ENCODE results near the gene PARD3B.

Gene PARD3B

GRCh38 chr2:204790076-204790475 lies 244.8 kb downstream of the PARD3B start:
- Histone ChIP-seq H3K36me3 (ENCODE audit: low read length) (no peaks in the 10 kb centered on the region), H3K27ac (ENCODE audit: low read depth, low read length) (no peak overlapping the region), H3K4me2 (ENCODE audit: low read depth, low read length, poor library complexity, severe bottlenecking) (no peak overlapping the region), H3K27me3 (ENCODE audit: low read length) (no peaks in the 10 kb centered on the region), H3K9ac (ENCODE audit: low read length) (no peak overlapping the region), H2AFZ (ENCODE audit: low read depth, low read length, severe bottlenecking) (no peak overlapping the region), H4K20me1 (ENCODE audit: low read depth, low read length) (no peaks in the 10 kb centered on the region), H3K79me2 (ENCODE audit: insufficient read depth, low read length) (no peaks in the 10 kb centered on the region), H3K4me3 (ENCODE audit: insufficient read depth, low read length, poor library complexity, severe bottlenecking) (no peak overlapping the region), H3F3A (ENCODE audit: insufficient read depth) (no peaks in the 10 kb centered on the region), H3K9me2 (replicated peaks; ENCODE audit: insufficient read depth, low read length) (no peaks in the 10 kb centered on the region), H3K9me3 (ENCODE audit: insufficient read depth, low read length) (no peaks in the 10 kb centered on the region)
- no peak for TF ChIP-seq EZH2phosphoT487 (conservative IDR thresholded peaks at IDR 0.05; ENCODE audit: low read length)
- TF ChIP-seq CTCF (IDR thresholded peaks at IDR 0.05; ENCODE audit: insufficient read depth, low read length, poor library complexity, severe bottlenecking), result no peak

DNA sequence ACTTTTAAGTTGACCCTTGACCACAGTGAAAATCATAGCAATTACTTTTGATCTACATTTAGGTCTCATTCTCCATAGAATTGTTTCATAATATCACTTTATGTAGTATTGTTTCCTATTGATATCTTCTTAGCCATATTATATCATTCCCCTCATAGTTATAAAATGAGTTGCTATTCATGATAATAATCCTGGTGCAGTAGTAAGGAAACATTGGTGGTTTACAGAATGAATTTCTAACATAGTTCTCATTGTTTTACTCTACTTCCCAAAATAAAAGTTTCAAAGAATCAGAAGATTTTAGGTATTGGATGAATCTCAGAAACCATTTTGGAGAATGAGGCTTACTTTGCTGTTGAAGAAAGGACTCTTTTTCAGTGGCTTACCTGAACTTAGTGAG lies 246.0 kb downstream of the PARD3B start:
- TF ChIP-seq EZH2phosphoT487 (conservative IDR thresholded peaks at IDR 0.05; ENCODE audit: low read length), result no peak
- TF ChIP-seq CTCF (IDR thresholded peaks at IDR 0.05; ENCODE audit: insufficient read depth, low read length, poor library complexity, severe bottlenecking), result no peak
- Histone ChIP-seq H3K27ac (ENCODE audit: low read depth, low read length) (no peak overlapping the region), H3F3A (ENCODE audit: insufficient read depth) (no peaks in the 10 kb centered on the region), H2AFZ (ENCODE audit: low read depth, low read length, severe bottlenecking) (no peak overlapping the region), H3K36me3 (ENCODE audit: low read length) (no peaks in the 10 kb centered on the region), H3K79me2 (ENCODE audit: insufficient read depth, low read length) (no peaks in the 10 kb centered on the region), H3K27me3 (ENCODE audit: low read length) (no peaks in the 10 kb centered on the region), H4K20me1 (ENCODE audit: low read depth, low read length) (no peaks in the 10 kb centered on the region), H3K9ac (ENCODE audit: low read length) (no peak overlapping the region), H3K4me2 (ENCODE audit: low read depth, low read length, poor library complexity, severe bottlenecking) (no peak overlapping the region), H3K9me3 (ENCODE audit: insufficient read depth, low read length) (no peaks in the 10 kb centered on the region), H3K9me2 (replicated peaks; ENCODE audit: insufficient read depth, low read length) (no peaks in the 10 kb centered on the region), H3K4me3 (ENCODE audit: insufficient read depth, low read length, poor library complexity, severe bottlenecking) (no peak overlapping the region)

DNA sequence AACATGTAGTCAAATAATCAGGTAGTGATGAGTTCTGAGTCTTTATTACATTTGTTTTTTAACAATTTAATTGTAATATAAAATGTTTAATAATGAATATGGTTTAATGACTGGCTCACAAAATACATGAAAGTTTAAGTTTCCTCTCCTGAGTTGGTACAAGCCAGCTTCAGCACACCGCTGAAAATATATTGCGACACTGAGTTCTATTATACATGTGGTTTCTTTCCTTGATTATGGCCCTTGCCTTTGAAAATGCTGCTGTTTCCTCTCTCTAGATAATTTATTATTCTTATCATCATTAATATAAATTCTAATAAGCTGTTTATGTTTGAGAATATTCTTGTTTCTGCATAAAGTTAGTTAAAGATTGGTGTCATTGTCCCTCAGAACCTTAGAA lies 249.3 kb downstream of the PARD3B start:
- no peak overlapping the region for H3K27ac ChIP-seq (ENCODE audit: low read depth, low read length)
- H3K9me3 ChIP-seq (ENCODE audit: insufficient read depth, low read length), result no peaks in the 10 kb centered on the region
- H3K36me3 ChIP-seq (ENCODE audit: low read length), result no peaks in the 10 kb centered on the region
- TF ChIP-seq CTCF (IDR thresholded peaks at IDR 0.05; ENCODE audit: insufficient read depth, low read length, poor library complexity, severe bottlenecking) (no peak), EZH2phosphoT487 (conservative IDR thresholded peaks at IDR 0.05; ENCODE audit: low read length) (no peak)
- H3K4me3 ChIP-seq (ENCODE audit: insufficient read depth, low read length, poor library complexity, severe bottlenecking), result no peak overlapping the region
- no peak overlapping the region for H3K9ac ChIP-seq (ENCODE audit: low read length)
- no peaks in the 10 kb centered on the region for H3F3A ChIP-seq (ENCODE audit: insufficient read depth)
- H4K20me1 ChIP-seq (ENCODE audit: low read depth, low read length), result no peaks in the 10 kb centered on the region
- no peaks in the 10 kb centered on the region for H3K9me2 ChIP-seq (replicated peaks; ENCODE audit: insufficient read depth, low read length)
- no peak overlapping the region for H2AFZ ChIP-seq (ENCODE audit: low read depth, low read length, severe bottlenecking)
- no peak overlapping the region for H3K4me2 ChIP-seq (ENCODE audit: low read depth, low read length, poor library complexity, severe bottlenecking)
- H3K27me3 ChIP-seq (ENCODE audit: low read length), result no peaks in the 10 kb centered on the region
- no peaks in the 10 kb centered on the region for H3K79me2 ChIP-seq (ENCODE audit: insufficient read depth, low read length)

- H3K27ac ChIP-seq (ENCODE audit: low read depth, low read length), result no peak overlapping the region
- no peaks in the 10 kb centered on the region for H3K36me3 ChIP-seq (ENCODE audit: low read length)
- H2AFZ ChIP-seq (ENCODE audit: low read depth, low read length, severe bottlenecking), result no peak overlapping the region
- no peaks in the 10 kb centered on the region for H3K27me3 ChIP-seq (ENCODE audit: low read length)
- no peak overlapping the region for H3K4me2 ChIP-seq (ENCODE audit: low read depth, low read length, poor library complexity, severe bottlenecking)
- H3K79me2 ChIP-seq (ENCODE audit: insufficient read depth, low read length), result no peaks in the 10 kb centered on the region
- H3F3A ChIP-seq (ENCODE audit: insufficient read depth), result no peaks in the 10 kb centered on the region
- TF ChIP-seq EZH2phosphoT487 (conservative IDR thresholded peaks at IDR 0.05; ENCODE audit: low read length) (no peak), CTCF (IDR thresholded peaks at IDR 0.05; ENCODE audit: insufficient read depth, low read length, poor library complexity, severe bottlenecking) (no peak)
- H3K9me3 ChIP-seq (ENCODE audit: insufficient read depth, low read length), result no peaks in the 10 kb centered on the region
- H3K9ac ChIP-seq (ENCODE audit: low read length), result no peak overlapping the region
- no peaks in the 10 kb centered on the region for H3K9me2 ChIP-seq (replicated peaks; ENCODE audit: insufficient read depth, low read length)
- no peaks in the 10 kb centered on the region for H4K20me1 ChIP-seq (ENCODE audit: low read depth, low read length)
- no peak overlapping the region for H3K4me3 ChIP-seq (ENCODE audit: insufficient read depth, low read length, poor library complexity, severe bottlenecking)
Observed at GRCh38 chr2:204795156-204795555, 249.9 kb downstream of the PARD3B start.

Measured in SU-DHL-6 (cell line).